ENCODE results near the gene SHB. TPM values are rescaled to one million over a fixed set of nuclear protein-coding genes. Genes with fewer than 3 reads are reported as not detected.

Gene SHB
- total and polyA plus RNA-seq, 2 of the 13 experiments (the other 11 are each of a cell fraction or from before 2014, with no cell fraction given): 19.4 to 20.7 TPM

DNA sequence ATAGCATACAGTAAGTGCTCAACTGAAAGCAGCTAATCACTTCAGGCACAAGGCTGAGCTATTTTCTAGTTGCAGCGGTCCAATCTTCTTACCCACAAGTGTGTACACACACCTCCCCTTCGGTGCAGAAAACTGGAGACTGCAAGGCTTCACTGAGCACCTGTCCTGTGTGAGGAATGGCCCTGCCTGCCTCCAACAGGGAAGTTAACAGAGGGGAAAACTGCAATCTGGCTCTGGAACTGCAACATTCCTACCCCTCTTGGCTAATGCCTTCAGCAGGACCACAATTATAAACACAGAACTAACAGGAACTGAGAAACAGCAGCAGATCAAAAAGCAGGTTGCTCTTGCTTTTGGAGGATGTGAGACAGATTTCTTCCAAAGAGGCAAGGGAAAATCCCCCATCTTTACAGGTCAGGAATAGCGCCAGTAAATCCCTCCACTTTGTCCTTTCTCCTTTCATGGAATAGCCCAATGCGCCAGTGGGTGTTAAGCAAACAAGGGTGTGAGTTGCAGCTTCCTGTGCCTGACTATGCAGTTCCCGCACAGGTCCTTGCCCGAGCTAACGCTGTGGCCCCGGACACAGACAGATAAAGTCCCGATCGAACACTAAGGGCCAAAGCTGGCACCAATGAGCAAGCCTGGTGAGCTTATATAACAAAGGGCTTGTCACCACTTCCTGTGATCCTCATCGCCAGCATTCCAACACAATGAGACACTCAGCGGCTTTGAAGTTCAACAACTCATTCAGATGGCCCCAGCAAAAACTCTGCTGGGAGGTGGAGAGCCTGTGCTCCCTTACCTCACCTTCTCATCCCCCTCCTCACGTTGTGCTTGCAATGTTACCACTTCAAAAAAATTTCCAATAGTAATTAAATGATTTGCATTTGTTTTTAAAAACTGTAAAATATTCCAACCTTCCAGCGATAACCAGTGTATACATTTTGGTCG is 21.5 kb downstream of the SHB start (continued):
- TF ChIP-seq ISX (CRISPR knock-in tag; conservative IDR thresholded peaks at IDR 0.05): no peak
- peak; percentile 73; the same call in 1 of the 2 replicates for TF ChIP-seq ZFP37 (CRISPR knock-in tag; IDR thresholded peaks at IDR 0.05; ENCODE audit: borderline replicate concordance)
- peak; percentile 85 for TF ChIP-seq HNF4A (CRISPR knock-in tag; IDR thresholded peaks at IDR 0.05)
- TF ChIP-seq MBNL3 (CRISPR knock-in tag; conservative IDR thresholded peaks at IDR 0.05): no peak
- TF ChIP-seq, protein P1, sequence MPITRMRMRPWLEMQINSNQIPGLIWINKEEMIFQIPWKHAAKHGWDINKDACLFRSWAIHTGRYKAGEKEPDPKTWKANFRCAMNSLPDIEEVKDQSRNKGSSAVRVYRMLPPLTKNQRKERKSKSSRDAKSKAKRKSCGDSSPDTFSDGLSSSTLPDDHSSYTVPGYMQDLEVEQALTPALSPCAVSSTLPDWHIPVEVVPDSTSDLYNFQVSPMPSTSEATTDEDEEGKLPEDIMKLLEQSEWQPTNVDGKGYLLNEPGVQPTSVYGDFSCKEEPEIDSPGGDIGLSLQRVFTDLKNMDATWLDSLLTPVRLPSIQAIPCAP (CRISPR knock-in tag; IDR thresholded peaks at IDR 0.05; ENCODE audit: low read depth): no peak
- peak; percentile 48; the same call in 1 of the 2 replicates for TF ChIP-seq ZNF431 (CRISPR knock-in tag; IDR thresholded peaks at IDR 0.05; ENCODE audit: borderline replicate concordance, low read depth)
- TF ChIP-seq, protein P2, sequence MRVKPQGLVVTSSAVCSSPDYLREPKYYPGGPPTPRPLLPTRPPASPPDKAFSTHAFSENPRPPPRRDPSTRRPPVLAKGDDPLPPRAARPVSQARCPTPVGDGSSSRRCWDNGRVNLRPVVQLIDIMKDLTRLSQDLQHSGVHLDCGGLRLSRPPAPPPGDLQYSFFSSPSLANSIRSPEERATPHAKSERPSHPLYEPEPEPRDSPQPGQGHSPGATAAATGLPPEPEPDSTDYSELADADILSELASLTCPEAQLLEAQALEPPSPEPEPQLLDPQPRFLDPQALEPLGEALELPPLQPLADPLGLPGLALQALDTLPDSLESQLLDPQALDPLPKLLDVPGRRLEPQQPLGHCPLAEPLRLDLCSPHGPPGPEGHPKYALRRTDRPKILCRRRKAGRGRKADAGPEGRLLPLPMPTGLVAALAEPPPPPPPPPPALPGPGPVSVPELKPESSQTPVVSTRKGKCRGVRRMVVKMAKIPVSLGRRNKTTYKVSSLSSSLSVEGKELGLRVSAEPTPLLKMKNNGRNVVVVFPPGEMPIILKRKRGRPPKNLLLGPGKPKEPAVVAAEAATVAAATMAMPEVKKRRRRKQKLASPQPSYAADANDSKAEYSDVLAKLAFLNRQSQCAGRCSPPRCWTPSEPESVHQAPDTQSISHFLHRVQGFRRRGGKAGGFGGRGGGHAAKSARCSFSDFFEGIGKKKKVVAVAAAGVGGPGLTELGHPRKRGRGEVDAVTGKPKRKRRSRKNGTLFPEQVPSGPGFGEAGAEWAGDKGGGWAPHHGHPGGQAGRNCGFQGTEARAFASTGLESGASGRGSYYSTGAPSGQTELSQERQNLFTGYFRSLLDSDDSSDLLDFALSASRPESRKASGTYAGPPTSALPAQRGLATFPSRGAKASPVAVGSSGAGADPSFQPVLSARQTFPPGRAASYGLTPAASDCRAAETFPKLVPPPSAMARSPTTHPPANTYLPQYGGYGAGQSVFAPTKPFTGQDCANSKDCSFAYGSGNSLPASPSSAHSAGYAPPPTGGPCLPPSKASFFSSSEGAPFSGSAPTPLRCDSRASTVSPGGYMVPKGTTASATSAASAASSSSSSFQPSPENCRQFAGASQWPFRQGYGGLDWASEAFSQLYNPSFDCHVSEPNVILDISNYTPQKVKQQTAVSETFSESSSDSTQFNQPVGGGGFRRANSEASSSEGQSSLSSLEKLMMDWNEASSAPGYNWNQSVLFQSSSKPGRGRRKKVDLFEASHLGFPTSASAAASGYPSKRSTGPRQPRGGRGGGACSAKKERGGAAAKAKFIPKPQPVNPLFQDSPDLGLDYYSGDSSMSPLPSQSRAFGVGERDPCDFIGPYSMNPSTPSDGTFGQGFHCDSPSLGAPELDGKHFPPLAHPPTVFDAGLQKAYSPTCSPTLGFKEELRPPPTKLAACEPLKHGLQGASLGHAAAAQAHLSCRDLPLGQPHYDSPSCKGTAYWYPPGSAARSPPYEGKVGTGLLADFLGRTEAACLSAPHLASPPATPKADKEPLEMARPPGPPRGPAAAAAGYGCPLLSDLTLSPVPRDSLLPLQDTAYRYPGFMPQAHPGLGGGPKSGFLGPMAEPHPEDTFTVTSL (CRISPR knock-in tag; IDR thresholded peaks at IDR 0.05; ENCODE audit: borderline replicate concordance): peak; percentile 93
- TF ChIP-seq SOX13 (IDR thresholded peaks at IDR 0.05): peak; percentile 88
- peak in 1 of 2 experiments; percentile 96; a peak in 2 of 4 replicates for TF ChIP-seq SOX13 (CRISPR knock-in tag; conservative IDR thresholded peaks at IDR 0.05 in 1 of 2, IDR thresholded peaks at IDR 0.05 in 1 of 2)
- TF ChIP-seq, protein P3, sequence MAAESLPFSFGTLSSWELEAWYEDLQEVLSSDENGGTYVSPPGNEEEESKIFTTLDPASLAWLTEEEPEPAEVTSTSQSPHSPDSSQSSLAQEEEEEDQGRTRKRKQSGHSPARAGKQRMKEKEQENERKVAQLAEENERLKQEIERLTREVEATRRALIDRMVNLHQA (CRISPR knock-in tag; IDR thresholded peaks at IDR 0.05): no peak
- peak; percentile 82; the same call in 1 of the 2 replicates for TF ChIP-seq NFKB2 (CRISPR knock-in tag; IDR thresholded peaks at IDR 0.05; ENCODE audit: borderline replicate concordance)
- TF ChIP-seq CAMTA2 (CRISPR knock-in tag; IDR thresholded peaks at IDR 0.05; ENCODE audit: borderline replicate concordance): no peak
- TF ChIP-seq, protein P4, sequence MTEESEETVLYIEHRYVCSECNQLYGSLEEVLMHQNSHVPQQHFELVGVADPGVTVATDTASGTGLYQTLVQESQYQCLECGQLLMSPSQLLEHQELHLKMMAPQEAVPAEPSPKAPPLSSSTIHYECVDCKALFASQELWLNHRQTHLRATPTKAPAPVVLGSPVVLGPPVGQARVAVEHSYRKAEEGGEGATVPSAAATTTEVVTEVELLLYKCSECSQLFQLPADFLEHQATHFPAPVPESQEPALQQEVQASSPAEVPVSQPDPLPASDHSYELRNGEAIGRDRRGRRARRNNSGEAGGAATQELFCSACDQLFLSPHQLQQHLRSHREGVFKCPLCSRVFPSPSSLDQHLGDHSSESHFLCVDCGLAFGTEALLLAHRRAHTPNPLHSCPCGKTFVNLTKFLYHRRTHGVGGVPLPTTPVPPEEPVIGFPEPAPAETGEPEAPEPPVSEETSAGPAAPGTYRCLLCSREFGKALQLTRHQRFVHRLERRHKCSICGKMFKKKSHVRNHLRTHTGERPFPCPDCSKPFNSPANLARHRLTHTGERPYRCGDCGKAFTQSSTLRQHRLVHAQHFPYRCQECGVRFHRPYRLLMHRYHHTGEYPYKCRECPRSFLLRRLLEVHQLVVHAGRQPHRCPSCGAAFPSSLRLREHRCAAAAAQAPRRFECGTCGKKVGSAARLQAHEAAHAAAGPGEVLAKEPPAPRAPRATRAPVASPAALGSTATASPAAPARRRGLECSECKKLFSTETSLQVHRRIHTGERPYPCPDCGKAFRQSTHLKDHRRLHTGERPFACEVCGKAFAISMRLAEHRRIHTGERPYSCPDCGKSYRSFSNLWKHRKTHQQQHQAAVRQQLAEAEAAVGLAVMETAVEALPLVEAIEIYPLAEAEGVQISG (CRISPR knock-in tag; IDR thresholded peaks at IDR 0.05): peak; percentile 71
- no peak for TF ChIP-seq IKZF4 (CRISPR knock-in tag; IDR thresholded peaks at IDR 0.05; ENCODE audit: borderline replicate concordance, low read depth, not compliant biosample characterization)

Data from HepG2 (cell line).